GM23338 (cell line): ENCODE measurements around the gene TOM1L2. TPM values are rescaled to one million over a fixed set of nuclear protein-coding genes. Genes with fewer than 3 reads are reported as not detected.

Experiments
- ATAC-seq: fragments of 200-7000 bp; cut with Tn5 transposase; 3 replicates; pipeline ENCODE4 v1.9.1; 2020
- DNase-seq: peaks from one replicate; pipeline ENCODE4 v3.0.0-alpha.2; 2015; ENCODE audit warnings: low spot score
- H2AFZ ChIP-seq: fragments of 200-600 bp; sonication (generic); 2 replicates; pipeline ENCODE4 v1.8.0; 2016; ENCODE audit warnings: antibody characterized with exemption, mild to moderate bottlenecking, moderate library complexity
- H3F3A ChIP-seq: fragments of 200-600 bp; sonication (generic); replicated peaks from 2 replicates; pipeline ENCODE4 v1.8.0; 2017; ENCODE audit warnings: antibody characterized with exemption, mixed run types, low read depth
- H3K27ac ChIP-seq: fragments of 200-600 bp; sonication (generic); 2 replicates; pipeline ENCODE4 v1.6.1; 2016; ENCODE audit warnings: low read depth
- H3K27me3 ChIP-seq: fragments of 200-600 bp; sonication (generic); 2 replicates; pipeline ENCODE4 v1.8.0; 2016; ENCODE audit warnings: mild to moderate bottlenecking, mixed run types, moderate library complexity; ENCODE audit not compliant: insufficient read depth
- H3K36me3 ChIP-seq: fragments of 200-600 bp; sonication (generic); 2 replicates; pipeline ENCODE4 v1.8.0; 2016; ENCODE audit warnings: mild to moderate bottlenecking; ENCODE audit not compliant: insufficient read depth
- H3K4me1 ChIP-seq: fragments of 200-600 bp; sonication (generic); 2 replicates; pipeline ENCODE4 v1.8.0; 2016; ENCODE audit warnings: mild to moderate bottlenecking, moderate library complexity; ENCODE audit not compliant: insufficient read depth
- H3K4me2 ChIP-seq: fragments of 200-600 bp; sonication (generic); 2 replicates; pipeline ENCODE4 v1.7.1; 2017; ENCODE audit warnings: mixed run types
- H3K4me3 ChIP-seq: fragments of 200-600 bp; sonication (generic); 2 replicates; pipeline ENCODE4 v1.6.1; 2016; ENCODE audit warnings: mixed run types
- H3K79me2 ChIP-seq: fragments of 200-600 bp; sonication (generic); replicated peaks from 2 replicates; pipeline ENCODE4 v1.8.0; 2017; ENCODE audit warnings: mild to moderate bottlenecking; ENCODE audit not compliant: insufficient read depth
- H3K9me2 ChIP-seq: fragments of 200-600 bp; sonication (generic); 2 replicates; pipeline ENCODE4 v1.8.0; 2017; ENCODE audit not compliant: insufficient read depth
- H4K20me1 ChIP-seq: fragments of 200-600 bp; sonication (generic); replicated peaks from 2 replicates; pipeline ENCODE4 v1.8.0; 2017; ENCODE audit warnings: mild to moderate bottlenecking; ENCODE audit not compliant: insufficient read depth
- H3K27ac Mint-ChIP-seq: 2 replicates; pipeline ENCODE4 v1.8.0; 2020; ENCODE audit warnings: inconsistent platforms, mild to moderate bottlenecking, moderate library complexity, mixed read lengths
- H3K27me3 Mint-ChIP-seq: 3 replicates; pipeline ENCODE4 v1.8.0; 2022; ENCODE audit warnings: low read depth, mild to moderate bottlenecking, moderate library complexity, mixed read lengths, inconsistent platforms; ENCODE audit not compliant: insufficient read depth, poor library complexity
- H3K36me3 Mint-ChIP-seq: 3 replicates; pipeline ENCODE4 v1.8.0; 2021; ENCODE audit warnings: low read depth, mild to moderate bottlenecking, inconsistent platforms, moderate library complexity, mixed read lengths
- H3K4me1 Mint-ChIP-seq: 3 replicates; pipeline ENCODE4 v1.8.0; 2020; ENCODE audit warnings: mild to moderate bottlenecking, inconsistent platforms, mixed read lengths
- H3K4me3 Mint-ChIP-seq: 3 replicates; pipeline ENCODE4 v1.8.0; 2021; ENCODE audit warnings: moderate library complexity, mild to moderate bottlenecking, inconsistent platforms, mixed read lengths
- H3K9me3 Mint-ChIP-seq: 3 replicates; pipeline ENCODE4 v1.8.0; 2020; ENCODE audit warnings: moderate library complexity, mild to moderate bottlenecking, inconsistent platforms, mixed read lengths
- CREB1 ChIP-seq: fragments of 250-450 bp; sonication (Bioruptor Pico); IDR thresholded peaks from 2 replicates; pipeline ENCODE4 v1.5.0; 2020; ENCODE audit warnings: low read depth, mild to moderate bottlenecking, moderate library complexity
- EZH2 ChIP-seq: fragments of 200-600 bp; sonication (generic); IDR thresholded peaks from one replicate; pipeline ENCODE4 v1.8.0; 2017; ENCODE audit warnings: antibody characterized with exemption, mild to moderate bottlenecking, low read depth; ENCODE audit not compliant: unreplicated experiment
- EZH2phosphoT487 ChIP-seq: fragments of 200-600 bp; sonication (generic); IDR thresholded peaks from one replicate; pipeline ENCODE4 v1.8.1; 2018; ENCODE audit warnings: antibody characterized with exemption; ENCODE audit not compliant: unreplicated experiment
- JUNB ChIP-seq: IDR thresholded peaks from one replicate; pipeline ENCODE4 v1.6.1; 2016; ENCODE audit warnings: antibody characterized with exemption; ENCODE audit not compliant: unreplicated experiment
- NANOG ChIP-seq: IDR thresholded peaks from 2 replicates; pipeline ENCODE4 v1.6.1; 2016; ENCODE audit warnings: antibody characterized with exemption, borderline replicate concordance
- POLR2AphosphoS5 ChIP-seq: IDR thresholded peaks from 2 replicates; pipeline ENCODE4 v1.6.1; 2016; ENCODE audit warnings: antibody characterized with exemption, low read depth
- STAT1 ChIP-seq: IDR thresholded peaks from one replicate; pipeline ENCODE4 v1.6.1; 2016; ENCODE audit warnings: antibody characterized with exemption; ENCODE audit not compliant: unreplicated experiment
- polyA plus RNA-seq: library from polyadenylated mRNA; unstranded; fragments of >200 nt; fragmentation: Nextera tagmentation; extraction: Ambion mirVana; gene quantifications from 2 replicates; pipeline ENCODE4 v1.2.1, GENCODE V29; 2016
- total RNA-seq: library from RNA; depleted of rRNA; stranded (reverse); fragments of >200 nt; shearing (Covaris generic); gene quantifications from 2 replicates; pipeline ENCODE4 v1.2.3, GENCODE V29; 2014
- TF ChIP-seq, protein P1 (sequence below): fragments of 250-450 bp; sonication (Bioruptor Pico); IDR thresholded peaks from 2 replicates; pipeline ENCODE4 v1.5.0; 2020; ENCODE audit warnings: mild to moderate bottlenecking, moderate library complexity

The TOM1L2 gene
- total and polyA plus RNA-seq, 2 experiments from 2014 or later = 3.3 TPM

DNA sequence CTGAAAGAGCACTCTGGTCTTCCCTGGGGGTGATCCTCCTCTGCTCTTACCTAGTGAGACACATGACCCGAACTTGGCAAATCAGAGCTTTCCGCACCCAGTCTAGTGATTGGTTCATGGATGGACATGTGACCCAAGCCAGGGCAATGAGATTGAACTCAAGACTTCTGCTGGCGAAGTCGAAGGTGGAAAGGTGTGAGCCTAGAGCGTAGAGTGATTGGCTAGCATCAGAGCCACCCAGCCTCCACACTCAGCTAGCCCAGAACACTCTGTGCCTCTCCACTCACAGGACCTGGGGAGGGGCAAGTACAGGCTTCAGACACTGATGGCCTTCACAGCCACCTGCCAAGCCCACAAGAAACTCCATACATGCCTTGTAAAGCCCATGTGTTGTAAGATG lies 49.2 kb upstream of the TOM1L2 start (continued):
- TF ChIP-seq, protein P1, sequence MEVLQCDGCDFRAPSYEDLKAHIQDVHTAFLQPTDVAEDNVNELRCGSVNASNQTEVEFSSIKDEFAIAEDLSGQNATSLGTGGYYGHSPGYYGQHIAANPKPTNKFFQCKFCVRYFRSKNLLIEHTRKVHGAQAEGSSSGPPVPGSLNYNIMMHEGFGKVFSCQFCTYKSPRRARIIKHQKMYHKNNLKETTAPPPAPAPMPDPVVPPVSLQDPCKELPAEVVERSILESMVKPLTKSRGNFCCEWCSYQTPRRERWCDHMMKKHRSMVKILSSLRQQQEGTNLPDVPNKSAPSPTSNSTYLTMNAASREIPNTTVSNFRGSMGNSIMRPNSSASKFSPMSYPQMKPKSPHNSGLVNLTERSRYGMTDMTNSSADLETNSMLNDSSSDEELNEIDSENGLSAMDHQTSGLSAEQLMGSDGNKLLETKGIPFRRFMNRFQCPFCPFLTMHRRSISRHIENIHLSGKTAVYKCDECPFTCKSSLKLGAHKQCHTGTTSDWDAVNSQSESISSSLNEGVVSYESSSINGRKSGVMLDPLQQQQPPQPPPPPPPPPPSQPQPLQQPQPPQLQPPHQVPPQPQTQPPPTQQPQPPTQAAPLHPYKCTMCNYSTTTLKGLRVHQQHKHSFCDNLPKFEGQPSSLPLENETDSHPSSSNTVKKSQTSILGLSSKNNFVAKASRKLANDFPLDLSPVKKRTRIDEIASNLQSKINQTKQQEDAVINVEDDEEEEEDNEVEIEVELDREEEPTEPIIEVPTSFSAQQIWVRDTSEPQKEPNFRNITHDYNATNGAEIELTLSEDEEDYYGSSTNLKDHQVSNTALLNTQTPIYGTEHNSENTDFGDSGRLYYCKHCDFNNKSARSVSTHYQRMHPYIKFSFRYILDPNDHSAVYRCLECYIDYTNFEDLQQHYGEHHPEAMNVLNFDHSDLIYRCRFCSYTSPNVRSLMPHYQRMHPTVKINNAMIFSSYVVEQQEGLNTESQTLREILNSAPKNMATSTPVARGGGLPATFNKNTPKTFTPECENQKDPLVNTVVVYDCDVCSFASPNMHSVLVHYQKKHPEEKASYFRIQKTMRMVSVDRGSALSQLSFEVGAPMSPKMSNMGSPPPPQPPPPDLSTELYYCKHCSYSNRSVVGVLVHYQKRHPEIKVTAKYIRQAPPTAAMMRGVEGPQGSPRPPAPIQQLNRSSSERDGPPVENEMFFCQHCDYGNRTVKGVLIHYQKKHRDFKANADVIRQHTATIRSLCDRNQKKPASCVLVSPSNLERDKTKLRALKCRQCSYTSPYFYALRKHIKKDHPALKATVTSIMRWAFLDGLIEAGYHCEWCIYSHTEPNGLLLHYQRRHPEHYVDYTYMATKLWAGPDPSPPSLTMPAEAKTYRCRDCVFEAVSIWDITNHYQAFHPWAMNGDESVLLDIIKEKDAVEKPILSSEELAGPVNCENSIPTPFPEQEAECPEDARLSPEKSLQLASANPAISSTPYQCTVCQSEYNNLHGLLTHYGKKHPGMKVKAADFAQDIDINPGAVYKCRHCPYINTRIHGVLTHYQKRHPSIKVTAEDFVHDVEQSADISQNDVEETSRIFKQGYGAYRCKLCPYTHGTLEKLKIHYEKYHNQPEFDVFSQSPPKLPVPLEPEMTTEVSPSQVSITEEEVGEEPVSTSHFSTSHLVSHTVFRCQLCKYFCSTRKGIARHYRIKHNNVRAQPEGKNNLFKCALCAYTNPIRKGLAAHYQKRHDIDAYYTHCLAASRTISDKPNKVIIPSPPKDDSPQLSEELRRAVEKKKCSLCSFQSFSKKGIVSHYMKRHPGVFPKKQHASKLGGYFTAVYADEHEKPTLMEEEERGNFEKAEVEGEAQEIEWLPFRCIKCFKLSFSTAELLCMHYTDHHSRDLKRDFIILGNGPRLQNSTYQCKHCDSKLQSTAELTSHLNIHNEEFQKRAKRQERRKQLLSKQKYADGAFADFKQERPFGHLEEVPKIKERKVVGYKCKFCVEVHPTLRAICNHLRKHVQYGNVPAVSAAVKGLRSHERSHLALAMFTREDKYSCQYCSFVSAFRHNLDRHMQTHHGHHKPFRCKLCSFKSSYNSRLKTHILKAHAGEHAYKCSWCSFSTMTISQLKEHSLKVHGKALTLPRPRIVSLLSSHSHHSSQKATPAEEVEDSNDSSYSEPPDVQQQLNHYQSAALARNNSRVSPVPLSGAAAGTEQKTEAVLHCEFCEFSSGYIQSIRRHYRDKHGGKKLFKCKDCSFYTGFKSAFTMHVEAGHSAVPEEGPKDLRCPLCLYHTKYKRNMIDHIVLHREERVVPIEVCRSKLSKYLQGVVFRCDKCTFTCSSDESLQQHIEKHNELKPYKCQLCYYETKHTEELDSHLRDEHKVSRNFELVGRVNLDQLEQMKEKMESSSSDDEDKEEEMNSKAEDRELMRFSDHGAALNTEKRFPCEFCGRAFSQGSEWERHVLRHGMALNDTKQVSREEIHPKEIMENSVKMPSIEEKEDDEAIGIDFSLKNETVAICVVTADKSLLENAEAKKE (CRISPR knock-in tag) = no peak
- TF ChIP-seq POLR2AphosphoS5 = no peak
- no peak for TF ChIP-seq EZH2
- TF ChIP-seq EZH2phosphoT487 = no peak
- no peak for TF ChIP-seq STAT1
- TF ChIP-seq NANOG = no peak
- no peak for TF ChIP-seq CREB1 (CRISPR knock-in tag)

DNA sequence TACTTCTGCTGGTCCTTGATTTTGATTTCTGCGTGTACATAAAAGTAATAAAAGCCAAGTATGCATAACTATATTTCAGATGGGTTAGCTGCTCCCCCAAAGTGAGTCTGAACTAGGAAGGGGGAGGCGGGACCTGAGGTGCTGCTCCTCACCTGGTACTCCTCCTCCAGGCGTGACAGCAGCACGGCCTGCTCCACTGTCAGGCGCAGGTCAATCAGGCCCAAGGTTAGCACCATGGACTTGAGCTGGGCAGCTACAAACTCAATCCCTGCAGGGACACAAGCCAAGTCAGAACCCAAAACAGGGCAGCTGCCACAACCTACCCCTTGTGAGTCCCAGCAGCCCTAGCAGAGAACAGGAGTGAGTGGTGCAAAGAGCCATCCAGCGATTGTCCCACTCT lies 48.8 kb upstream of the TOM1L2 start:
- DNase-seq (no peak), ATAC-seq (no peak)
- Mint-ChIP-seq H3K4me1 (peaks cover 3% of the 10 kb centered on the region; the same call in 2 of the 3 replicates), H3K27me3 (peaks cover 5% of the 10 kb centered on the region), H3K9me3 (no peaks in the 10 kb centered on the region), H3K4me3 (no peak overlapping the region), H3K36me3 (no peaks in the 10 kb centered on the region; the same call in 2 of the 3 replicates), H3K27ac (no peak overlapping the region)
- Histone ChIP-seq H3K4me1 (0 out of 2 replicates have a peak, but pooled peaks cover 5% of the 10 kb centered on the region), H3K36me3 (no peaks in the 10 kb centered on the region), H3K4me3 (no peak overlapping the region), H3K4me2 (no peak overlapping the region), H3K79me2 (no peaks in the 10 kb centered on the region), H2AFZ (no peak overlapping the region), H3F3A (no peaks in the 10 kb centered on the region), H4K20me1 (no peaks in the 10 kb centered on the region), H3K27me3 (no peaks in the 10 kb centered on the region), H3K27ac (no peak overlapping the region), H3K9me2 (no peaks in the 10 kb centered on the region)
- TF ChIP-seq JUNB = no peak
